SJCRH30 (cell line): ENCODE measurements around the gene ELP5. TPM values are rescaled to one million over a fixed set of nuclear protein-coding genes. Genes with fewer than 3 reads are reported as not detected.

Source experiments
- DNase-seq, 2 experiments: peaks; one replicate each; pipeline ENCODE4 v3.0.0-alpha.2; 2015 to 2020
- H3K27ac ChIP-seq: fragments of 250-450 bp; sonication (Bioruptor Pico); 2 replicates; pipeline ENCODE4 v1.5.1; 2020; ENCODE audit warnings: mild to moderate bottlenecking, moderate library complexity
- H3K27me3 ChIP-seq: fragments of 250-450 bp; sonication (Bioruptor Pico); 2 replicates; pipeline ENCODE4 v1.5.1; 2020; ENCODE audit warnings: mild to moderate bottlenecking, moderate library complexity
- H3K36me3 ChIP-seq: fragments of 250-450 bp; sonication (Bioruptor Pico); 2 replicates; pipeline ENCODE4 v1.5.1; 2020; ENCODE audit warnings: mild to moderate bottlenecking, moderate library complexity
- H3K4me1 ChIP-seq: fragments of 250-450 bp; sonication (Bioruptor Pico); 2 replicates; pipeline ENCODE4 v1.5.1; 2020; ENCODE audit warnings: mild to moderate bottlenecking, moderate library complexity
- H3K4me3 ChIP-seq: fragments of 250-450 bp; sonication (Bioruptor Pico); 2 replicates; pipeline ENCODE4 v1.5.1; 2020; ENCODE audit warnings: mild to moderate bottlenecking, moderate library complexity
- H3K9me3 ChIP-seq: fragments of 250-450 bp; sonication (Bioruptor Pico); replicated peaks from 2 replicates; pipeline ENCODE4 v1.5.1; 2020; ENCODE audit warnings: mild to moderate bottlenecking, moderate library complexity
- total RNA-seq: library from RNA; depleted of rRNA; stranded (reverse); fragments of >200 nt; shearing (Covaris generic); gene quantifications from 2 replicates; pipeline ENCODE4 v1.2.3, GENCODE V29; 2014

ELP5 gene
- total RNA-seq, 1 experiment from 2014 or later = 43.8 TPM

DNA sequence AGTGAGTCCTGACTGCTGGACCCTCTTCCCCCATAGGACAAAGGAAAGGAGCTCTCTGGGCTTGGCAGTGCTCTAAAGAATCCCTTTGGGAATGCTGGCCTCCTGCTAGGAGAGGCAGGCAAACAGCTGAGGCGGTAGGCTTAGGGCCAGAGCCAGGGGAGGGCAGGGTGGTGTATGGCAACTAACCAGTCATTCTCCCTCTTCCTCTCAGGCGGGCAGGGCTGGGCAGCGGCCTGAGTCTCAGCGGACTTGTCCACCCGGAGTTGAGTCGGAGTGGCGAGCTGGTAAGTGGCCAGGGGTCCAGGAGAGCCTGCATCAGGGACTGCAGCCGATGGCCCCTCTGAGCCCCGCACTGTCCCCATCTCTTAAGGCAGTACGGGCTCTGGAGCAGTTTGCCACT lies 27.9 kb upstream of the ELP5 start:
- Histone ChIP-seq H3K4me1 (peaks cover 5% of the 10 kb centered on the region), H3K27ac (no peak overlapping the region)

DNA sequence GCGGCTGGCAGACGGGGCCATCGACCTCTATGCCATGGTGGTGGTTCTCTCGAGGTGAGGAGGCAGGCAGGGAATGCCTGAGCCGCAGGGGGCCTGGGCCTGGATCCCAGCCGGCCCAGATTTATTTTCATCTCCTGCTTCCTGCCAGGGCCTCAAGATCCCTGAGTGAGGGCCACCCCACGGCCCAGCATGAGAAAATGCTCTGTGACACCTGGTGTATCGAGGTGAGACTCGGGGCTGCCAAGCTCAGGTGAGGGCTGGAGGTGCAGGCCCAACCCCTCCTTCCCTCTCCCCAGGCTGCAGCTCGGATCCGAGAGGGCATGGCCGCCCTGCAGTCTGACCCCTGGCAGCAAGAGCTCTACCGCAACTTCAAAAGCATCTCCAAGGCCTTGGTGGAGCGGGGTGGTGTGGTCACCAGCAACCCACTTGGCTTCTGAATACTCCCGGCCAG lies 27.3 kb upstream of the ELP5 start:
- Histone ChIP-seq H3K9me3 (no peaks in the 10 kb centered on the region), H3K4me1 (no peaks in the 10 kb centered on the region), H3K4me3 (no peak overlapping the region), H3K27me3 (no peaks in the 10 kb centered on the region), H3K27ac (no peak overlapping the region), H3K36me3 (peaks cover 7% of the 10 kb centered on the region; the same call in 1 of the 2 replicates)
- no peak for DNase-seq

More for the DNA sequence above, 27.9 kb upstream of the ELP5 start:
- no peaks in the 10 kb centered on the region for H3K27me3 ChIP-seq
- no peak overlapping the region for H3K4me3 ChIP-seq
- no peaks in the 10 kb centered on the region for H3K9me3 ChIP-seq
- H3K36me3 ChIP-seq = peaks cover 7% of the 10 kb centered on the region; the same call in 1 of the 2 replicates
- DNase-seq = no peak

DNA sequence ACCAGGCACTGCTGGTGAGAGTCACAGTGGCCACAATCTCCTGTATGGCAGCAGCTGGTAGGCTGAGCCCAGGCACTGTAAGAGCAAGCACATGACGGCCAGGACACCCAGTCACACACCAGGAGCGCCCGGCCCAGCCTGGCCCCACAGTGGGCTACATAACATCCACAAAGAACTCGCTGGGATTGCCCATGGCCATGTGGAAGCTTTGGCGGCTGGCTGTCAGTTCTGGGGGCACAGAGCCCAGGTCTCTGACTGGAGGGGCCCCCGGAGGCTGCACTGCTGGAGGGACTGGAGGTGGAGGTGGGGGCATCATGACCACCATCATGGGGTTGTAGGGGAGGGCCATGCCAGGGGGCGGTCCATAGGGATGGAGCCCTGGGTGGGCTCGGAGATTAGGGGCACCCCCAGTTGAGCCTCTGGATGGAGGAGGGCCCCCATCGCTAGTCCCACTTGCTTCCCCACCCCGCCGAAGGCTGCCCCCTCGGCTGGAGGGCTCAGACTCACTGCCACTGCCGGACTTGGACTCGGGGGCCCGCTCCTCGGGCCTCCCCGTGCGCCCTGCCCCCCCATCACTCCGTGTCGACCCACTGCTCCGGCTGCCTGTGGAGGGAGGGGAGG lies 26.2 kb upstream of the ELP5 start:
- peaks cover 7% of the 10 kb centered on the region; the same call in 1 of the 2 replicates for H3K36me3 ChIP-seq
- no peaks in the 10 kb centered on the region for H3K9me3 ChIP-seq
- no peak overlapping the region for H3K4me3 ChIP-seq
- H3K27ac ChIP-seq = no peak overlapping the region
- no peaks in the 10 kb centered on the region for H3K4me1 ChIP-seq
- no peaks in the 10 kb centered on the region for H3K27me3 ChIP-seq
- DNase-seq = no peak

DNA sequence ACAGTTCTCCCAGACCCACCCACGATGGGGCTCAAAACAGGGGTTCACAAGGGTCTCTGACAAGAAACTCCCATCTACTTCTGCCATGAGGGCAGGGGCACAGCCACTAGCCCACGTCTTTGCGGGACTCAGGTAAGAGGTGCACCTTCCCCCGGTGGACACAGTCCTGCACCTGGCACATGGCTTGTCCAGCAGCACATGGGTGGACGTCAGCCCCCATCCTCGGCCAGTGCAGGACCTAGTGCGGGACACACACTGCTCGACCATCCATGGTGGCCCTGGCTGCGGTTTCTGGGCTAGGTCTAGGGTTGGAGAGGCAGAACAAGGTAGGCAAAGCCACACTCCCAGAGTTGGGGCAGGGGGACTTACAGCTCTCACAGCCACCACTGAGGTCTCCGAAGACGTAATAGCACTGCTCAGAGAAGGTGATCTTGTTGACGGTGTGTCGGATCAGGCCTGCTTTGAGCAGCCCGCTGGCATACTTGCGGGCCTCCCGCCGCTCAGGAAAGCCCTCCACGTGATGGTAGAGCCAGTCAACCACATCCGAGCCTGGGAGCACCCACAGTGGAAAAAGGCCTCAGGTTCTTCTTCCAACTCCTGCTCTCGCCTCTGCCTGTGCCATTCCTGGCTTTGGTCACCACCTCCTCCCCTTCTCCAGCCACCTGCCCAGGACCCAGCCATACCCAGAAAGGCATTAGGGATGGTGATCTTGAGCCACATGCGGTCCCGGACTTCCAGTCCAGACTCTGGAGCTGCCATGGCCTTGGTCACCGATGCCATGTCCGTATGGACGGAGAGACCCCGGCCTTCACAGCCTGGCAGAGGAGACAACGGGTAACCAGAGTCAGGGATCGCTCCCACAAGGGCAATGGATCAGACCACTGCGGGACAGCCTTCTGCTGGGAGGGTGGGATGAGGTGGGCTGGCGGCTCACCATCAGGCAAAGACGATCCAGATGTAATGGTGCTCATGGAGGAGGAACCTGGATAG lies 25.0 kb upstream of the ELP5 start:
- peaks cover 7% of the 10 kb centered on the region; the same call in 1 of the 2 replicates for H3K36me3 ChIP-seq
- H3K9me3 ChIP-seq = no peaks in the 10 kb centered on the region
- no peak for DNase-seq
- H3K27ac ChIP-seq = no peak overlapping the region
- no peaks in the 10 kb centered on the region for H3K4me1 ChIP-seq
- H3K27me3 ChIP-seq = no peaks in the 10 kb centered on the region
- no peak overlapping the region for H3K4me3 ChIP-seq

DNA sequence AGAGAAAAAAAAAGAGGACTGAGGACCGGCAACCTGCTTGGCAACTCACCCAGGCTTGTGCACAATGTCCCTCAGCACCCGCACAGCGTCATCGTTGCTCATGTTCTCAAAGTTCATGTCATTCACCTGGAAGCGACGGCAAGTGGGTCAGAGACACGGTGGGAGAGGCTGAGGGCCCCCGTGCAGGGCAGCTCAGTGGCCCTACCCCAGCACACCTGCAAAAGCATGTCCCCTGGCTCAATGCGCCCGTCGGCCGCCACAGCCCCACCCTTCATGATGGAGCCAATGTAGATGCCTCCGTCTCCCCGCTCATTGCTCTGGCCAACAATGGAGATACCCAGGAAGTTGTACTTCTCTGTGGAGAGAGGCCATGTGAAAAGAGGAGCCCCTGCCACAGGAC lies 23.1 kb upstream of the ELP5 start:
- no peaks in the 10 kb centered on the region; the same call in 1 of the 2 replicates for H3K36me3 ChIP-seq
- no peak overlapping the region for H3K27ac ChIP-seq
- no peak overlapping the region for H3K4me3 ChIP-seq
- no peak for DNase-seq
- H3K9me3 ChIP-seq = no peaks in the 10 kb centered on the region
- no peaks in the 10 kb centered on the region for H3K27me3 ChIP-seq
- no peaks in the 10 kb centered on the region for H3K4me1 ChIP-seq

DNA sequence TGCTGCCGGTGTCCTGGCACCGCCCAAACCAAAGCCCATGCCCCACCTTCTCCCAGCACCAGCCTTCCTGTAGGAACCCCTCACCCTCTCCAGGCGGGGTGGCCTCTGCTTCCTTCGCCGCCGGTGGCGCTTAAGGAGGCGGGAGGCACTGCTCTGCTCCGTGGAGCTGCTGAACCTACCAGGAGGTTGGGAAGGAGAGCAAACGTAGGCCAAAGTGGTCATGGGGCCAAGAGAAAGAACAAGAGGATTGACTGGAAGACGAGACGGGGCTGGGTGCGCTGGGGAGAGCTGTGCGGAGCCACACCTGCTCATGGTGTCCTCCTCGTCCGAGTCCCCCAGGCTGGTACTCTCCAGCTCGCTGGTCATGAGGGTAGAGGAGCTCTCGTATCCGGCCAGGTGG lies 22.5 kb upstream of the ELP5 start:
- no peaks in the 10 kb centered on the region; the same call in 1 of the 2 replicates for H3K36me3 ChIP-seq
- no peaks in the 10 kb centered on the region for H3K9me3 ChIP-seq

DNA sequence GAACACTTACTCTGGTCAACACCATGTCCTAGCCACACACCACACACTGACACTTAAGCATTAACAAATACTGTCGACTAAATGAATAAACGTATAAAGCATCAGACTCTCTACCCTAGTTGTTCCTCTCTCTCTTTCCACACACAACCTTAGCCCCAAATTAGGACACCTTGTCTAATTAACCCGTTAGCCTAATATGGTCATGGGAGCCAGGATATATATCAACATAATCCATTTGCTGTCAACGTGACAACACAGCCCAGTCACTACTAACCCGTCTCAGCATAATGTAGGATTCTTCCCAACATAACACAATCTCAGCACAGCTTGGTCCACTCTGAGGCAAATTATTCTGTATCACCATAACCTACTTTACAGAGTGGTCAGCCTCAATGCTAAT lies 19.9 kb upstream of the ELP5 start:
- no peak for DNase-seq
- no peaks in the 10 kb centered on the region for H3K27me3 ChIP-seq
- no peaks in the 10 kb centered on the region for H3K4me1 ChIP-seq
- no peak overlapping the region for H3K27ac ChIP-seq
- no peaks in the 10 kb centered on the region for H3K9me3 ChIP-seq
- peaks cover 10% of the 10 kb centered on the region; the same call in 1 of the 2 replicates for H3K36me3 ChIP-seq
- H3K4me3 ChIP-seq = 0 out of 2 replicates have a peak overlapping the region, but pooled peaks have one; percentile 74

More for the DNA sequence above, 22.5 kb upstream of the ELP5 start:
- Histone ChIP-seq H3K27me3 (no peaks in the 10 kb centered on the region), H3K27ac (no peak overlapping the region), H3K4me1 (no peaks in the 10 kb centered on the region), H3K4me3 (no peak overlapping the region)
- DNase-seq = no peak

DNA sequence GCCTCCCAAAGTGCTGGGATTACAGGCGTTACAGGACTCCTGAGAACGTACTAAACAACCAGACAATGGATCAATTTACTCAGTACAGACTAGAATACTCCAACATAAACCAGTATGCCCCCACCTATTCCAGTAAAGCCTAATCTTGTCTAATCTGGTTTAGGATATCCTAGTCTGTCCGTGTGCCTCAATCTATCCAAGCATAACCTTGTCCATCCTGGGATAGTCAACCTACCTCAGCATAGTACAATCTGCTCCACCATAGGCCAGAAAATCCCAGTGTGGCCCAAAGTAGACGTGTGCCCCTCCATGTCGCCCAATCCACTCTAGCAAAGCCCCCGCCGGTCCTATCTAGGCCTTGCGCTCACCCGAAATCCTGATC lies 18.3 kb upstream of the ELP5 start:
- Histone ChIP-seq H3K4me3 (peak overlapping the region; percentile 74), H3K36me3 (peaks cover 11% of the 10 kb centered on the region; the same call in 1 of the 2 replicates), H3K27ac (peak overlapping the region; percentile 70), H3K4me1 (no peaks in the 10 kb centered on the region), H3K27me3 (no peaks in the 10 kb centered on the region), H3K9me3 (no peaks in the 10 kb centered on the region)
- DNase-seq = peak in 1 of 2 experiments; percentile 37

DNA sequence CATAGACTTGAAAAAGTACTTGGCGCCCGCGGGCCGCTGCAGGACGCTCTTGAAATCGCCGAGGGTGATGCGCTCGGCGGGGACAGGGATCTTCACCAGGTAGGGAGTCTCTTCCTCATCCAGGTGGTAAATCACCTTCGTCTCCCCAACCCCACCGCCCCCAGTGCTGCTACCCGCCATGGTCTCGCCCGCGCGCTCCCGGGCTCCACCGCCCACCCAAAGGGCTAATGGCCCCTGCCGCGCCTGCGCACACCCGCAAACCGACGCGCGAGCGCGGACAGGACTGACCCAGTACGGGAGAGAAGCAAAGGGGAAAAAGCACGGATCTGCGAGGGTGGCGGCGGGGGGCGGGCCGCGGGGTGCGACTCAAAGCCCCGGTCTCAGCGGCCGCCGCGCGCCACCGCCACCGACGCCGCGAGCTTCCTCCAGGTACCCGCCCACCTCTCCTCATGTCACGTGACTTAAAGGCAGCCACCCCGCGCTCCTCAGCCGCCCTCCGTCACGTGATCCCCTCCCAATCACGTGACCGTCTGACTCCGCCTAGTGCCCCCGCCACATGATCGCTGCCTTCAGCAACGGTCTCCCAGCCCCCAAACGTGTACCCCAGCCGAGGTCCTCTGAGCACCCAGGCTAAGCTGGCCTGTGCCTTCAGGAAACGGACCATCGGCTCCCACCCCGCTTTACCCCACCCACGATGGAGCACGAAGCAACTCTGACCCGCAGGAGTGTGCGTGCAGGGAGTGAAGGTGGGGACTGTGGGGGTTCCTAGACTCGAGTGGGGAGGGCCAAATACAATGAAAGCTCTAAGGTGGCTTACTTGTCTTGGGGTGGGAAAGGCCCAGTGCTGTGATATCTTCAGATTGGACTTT lies 17.7 kb upstream of the ELP5 start, which contains the start of gene DVL2:
Gene DVL2 (minus strand): TSS at position 435 of the 869 bp plus-strand sequence. CDS start 255 bp downstream, at position 180.
- H3K27me3 ChIP-seq = no peaks in the 10 kb centered on the region
- H3K36me3 ChIP-seq = peaks cover 11% of the 10 kb centered on the region; the same call in 1 of the 2 replicates
- no peaks in the 10 kb centered on the region for H3K4me1 ChIP-seq
- peak within 1 kb of the TSS; percentile 70 for H3K27ac ChIP-seq
- peak; percentile 91 to 92 for DNase-seq
- peak within 1 kb of the TSS; percentile 74 for H3K4me3 ChIP-seq
- H3K9me3 ChIP-seq = no peaks in the 10 kb centered on the region

DNA sequence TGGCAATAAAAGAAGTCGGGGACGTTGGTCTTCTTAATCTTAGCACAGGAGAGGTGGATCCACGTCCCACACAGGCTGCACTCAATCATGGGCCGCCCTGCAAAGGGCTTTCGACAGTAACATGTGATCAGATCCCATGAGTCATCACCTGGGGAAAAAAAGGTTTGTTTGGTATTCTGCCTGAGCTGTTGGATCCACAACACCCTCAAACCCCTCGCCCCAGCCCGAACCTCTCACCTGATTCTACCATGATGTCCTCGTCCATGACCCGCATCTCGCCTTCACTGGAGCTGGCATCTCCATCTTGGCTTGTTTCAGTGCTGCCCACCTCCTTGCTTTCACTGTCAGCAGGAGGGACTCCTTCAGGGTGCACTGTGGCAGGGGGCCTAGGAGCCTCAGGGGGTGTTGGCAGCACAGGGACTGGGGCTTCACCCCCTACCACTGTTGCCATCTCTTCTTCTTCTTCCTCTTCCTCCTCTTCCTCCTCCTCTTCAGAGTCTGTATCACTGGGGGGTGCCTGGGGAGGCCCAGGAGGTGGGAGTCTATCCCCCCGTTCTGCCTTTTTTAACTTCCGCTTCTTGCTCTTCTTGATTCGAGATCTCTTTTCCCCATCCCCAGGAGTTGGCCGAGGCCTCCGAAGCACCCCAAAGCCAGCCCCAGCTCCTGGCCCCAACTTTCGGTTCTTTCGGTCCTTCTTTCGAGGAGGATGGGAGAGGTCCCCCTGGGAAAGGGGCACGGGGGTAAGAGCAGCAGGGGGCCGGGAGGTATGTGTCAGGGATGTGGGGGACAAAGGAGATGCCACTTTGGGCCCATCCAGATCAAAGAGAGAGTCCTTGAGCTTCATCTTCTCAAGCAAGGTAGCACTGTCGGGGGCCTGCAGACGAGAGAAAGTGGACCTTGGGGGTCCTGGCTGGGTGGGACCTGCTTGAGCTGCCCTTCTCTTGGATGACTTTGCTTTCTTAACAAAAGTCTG lies 16.0 kb upstream of the ELP5 start:
- Histone ChIP-seq H3K36me3 (peaks cover 11% of the 10 kb centered on the region; the same call in 1 of the 2 replicates), H3K27me3 (no peaks in the 10 kb centered on the region), H3K9me3 (no peaks in the 10 kb centered on the region), H3K4me3 (no peak overlapping the region), H3K27ac (no peak overlapping the region), H3K4me1 (0 out of 2 replicates have a peak, but pooled peaks cover 4% of the 10 kb centered on the region)
- DNase-seq = no peak

DNA sequence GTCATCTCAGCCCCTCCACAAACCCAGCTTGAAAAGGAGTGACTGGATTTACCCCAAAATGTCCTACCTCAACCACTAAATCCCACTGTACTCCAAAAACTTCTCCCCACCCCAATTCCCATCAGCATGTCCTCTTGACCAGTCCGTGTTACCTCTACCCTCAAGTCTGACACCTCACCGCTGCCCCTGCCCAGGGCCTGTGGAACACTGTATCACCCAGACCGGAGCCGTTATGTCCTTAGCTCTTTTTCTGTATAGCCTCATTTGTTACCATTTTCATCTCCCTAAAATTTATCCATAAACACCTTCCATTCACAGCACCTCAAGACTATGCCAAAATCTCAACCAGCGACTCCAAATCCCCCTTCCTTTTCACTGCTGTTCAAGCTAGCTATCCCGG lies 15.2 kb upstream of the ELP5 start:
- H3K36me3 ChIP-seq = peaks cover 11% of the 10 kb centered on the region; the same call in 1 of the 2 replicates

DNA sequence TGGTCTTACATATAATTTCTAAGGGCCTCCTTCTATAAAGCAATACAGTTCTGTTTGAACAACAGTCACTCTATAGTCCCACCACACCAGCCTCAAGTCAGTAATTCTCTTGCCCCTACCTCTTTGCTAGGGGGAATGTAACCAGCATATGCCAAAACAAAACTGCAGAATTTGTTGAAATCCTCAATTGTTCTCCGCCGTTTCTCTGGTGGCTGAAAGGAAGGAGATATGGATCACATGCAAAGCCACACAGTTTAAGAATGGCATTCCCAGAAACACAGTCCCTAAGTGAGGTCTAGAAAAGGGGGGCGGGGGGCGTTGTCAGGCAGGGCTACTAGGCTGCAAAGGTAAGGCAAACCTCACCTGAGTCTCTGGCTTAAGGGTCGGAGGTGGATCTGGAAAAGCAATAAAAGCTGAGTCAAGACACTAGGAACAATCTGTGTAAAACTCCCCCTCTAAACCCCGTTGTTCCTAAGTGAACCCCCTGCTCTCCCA lies 14.7 kb upstream of the ELP5 start:
- H3K27me3 ChIP-seq = no peaks in the 10 kb centered on the region
- peak overlapping the region; percentile 68 for H3K4me3 ChIP-seq
- H3K4me1 ChIP-seq = 0 out of 2 replicates have a peak, but pooled peaks cover 4% of the 10 kb centered on the region
- no peaks in the 10 kb centered on the region for H3K9me3 ChIP-seq
- DNase-seq = no peak
- H3K27ac ChIP-seq = peak overlapping the region; percentile 67
- peaks cover 11% of the 10 kb centered on the region; the same call in 1 of the 2 replicates for H3K36me3 ChIP-seq

More for the DNA sequence above, 15.2 kb upstream of the ELP5 start:
- H3K4me1 ChIP-seq = 0 out of 2 replicates have a peak, but pooled peaks cover 4% of the 10 kb centered on the region
- H3K27me3 ChIP-seq = no peaks in the 10 kb centered on the region
- DNase-seq = no peak
- no peaks in the 10 kb centered on the region for H3K9me3 ChIP-seq
- no peak overlapping the region for H3K4me3 ChIP-seq
- no peak overlapping the region for H3K27ac ChIP-seq
